NT2/D1 (cell line): Measurements from ENCODE around the gene WNT1.

Experiments
- DNase-seq: peaks from one replicate; pipeline ENCODE4 v3.0.0-alpha.2; 2011; ENCODE audit warnings: low read depth, low spot score
- H3K27me3 ChIP-seq: 2 replicates; pipeline ENCODE4 v1.6.0; 2011; ENCODE audit warnings: mild to moderate bottlenecking; ENCODE audit not compliant: insufficient read length, insufficient read depth
- H3K36me3 ChIP-seq: 2 replicates; pipeline ENCODE4 v1.6.1; 2011; ENCODE audit warnings: mild to moderate bottlenecking, low read length, mixed read lengths; ENCODE audit not compliant: insufficient read depth, insufficient read length
- H3K4me1 ChIP-seq: 2 replicates; pipeline ENCODE4 v1.5.1; 2011; ENCODE audit not compliant: insufficient read depth, insufficient read length
- H3K4me3 ChIP-seq: 2 replicates; pipeline ENCODE4 v1.5.1; 2011; ENCODE audit warnings: low read depth; ENCODE audit not compliant: insufficient read length
- H3K9ac ChIP-seq: 2 replicates; pipeline ENCODE4 v1.6.0; 2011; ENCODE audit warnings: low read depth; ENCODE audit not compliant: insufficient read length
- H3K9me3 ChIP-seq: 2 replicates; pipeline ENCODE4 v1.5.1; 2011; ENCODE audit warnings: mild to moderate bottlenecking, low read length; ENCODE audit not compliant: insufficient read depth
- SUZ12 ChIP-seq: IDR thresholded peaks from 2 replicates; pipeline ENCODE4 v1.6.1; 2011; ENCODE audit not compliant: insufficient read length, insufficient read depth; ENCODE audit errors: extremely low read depth
- YY1 ChIP-seq: IDR thresholded peaks from 2 replicates; pipeline ENCODE4 v1.6.1; 2011; ENCODE audit not compliant: insufficient read length, insufficient read depth
- ZNF274 ChIP-seq: IDR thresholded peaks from 2 replicates; pipeline ENCODE4 v1.6.1; 2011; ENCODE audit warnings: mild to moderate bottlenecking, low read depth, low read length

The WNT1 gene

DNA sequence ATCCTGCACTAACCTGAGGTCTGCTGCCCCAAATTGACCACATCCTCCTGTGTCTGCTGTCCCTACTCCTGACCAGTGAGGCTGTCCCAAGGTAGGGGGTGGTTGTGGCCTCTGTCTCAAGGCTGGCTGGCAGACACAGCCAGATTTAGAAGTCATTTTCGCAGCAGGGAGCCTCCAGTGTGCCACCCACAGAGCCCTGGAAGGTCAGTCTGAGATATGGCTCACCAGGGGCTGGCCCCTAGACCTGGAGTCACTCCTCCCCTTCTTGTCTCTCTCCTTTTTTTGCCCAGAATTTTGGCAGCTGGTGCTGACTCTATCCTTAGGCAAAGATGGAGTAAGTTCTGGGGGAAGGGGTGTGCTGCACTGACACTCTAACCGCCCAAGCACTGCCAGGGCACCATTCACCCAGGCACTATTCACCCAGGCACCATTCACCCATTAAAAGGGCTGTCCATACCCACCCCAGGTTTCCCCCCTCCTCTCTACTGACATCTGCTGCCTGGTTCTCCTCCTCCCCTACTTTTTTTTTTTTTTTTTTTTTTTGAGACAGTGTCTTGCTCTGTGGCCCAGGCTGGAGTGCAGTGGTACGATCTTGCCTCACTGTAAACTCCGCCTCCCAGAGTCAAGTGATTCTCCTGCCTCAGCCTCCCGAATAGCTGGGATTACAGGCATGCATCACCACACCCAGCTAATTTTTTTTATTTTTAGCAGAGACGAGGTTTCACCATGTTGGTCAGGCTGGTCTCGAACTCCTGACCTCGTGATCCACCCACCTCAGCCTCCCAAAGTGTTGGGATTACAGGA, 13.3 kb downstream of the WNT1 start:
- Histone ChIP-seq H3K4me3 (no peak overlapping the region), H3K9ac (no peak overlapping the region), H3K9me3 (no peaks in the 10 kb centered on the region), H3K27me3 (peaks cover 24% of the 10 kb centered on the region), H3K36me3 (no peaks in the 10 kb centered on the region), H3K4me1 (peaks cover 11% of the 10 kb centered on the region)
- TF ChIP-seq YY1 = no peak
- TF ChIP-seq ZNF274 = no peak
- no peak for DNase-seq

DNA sequence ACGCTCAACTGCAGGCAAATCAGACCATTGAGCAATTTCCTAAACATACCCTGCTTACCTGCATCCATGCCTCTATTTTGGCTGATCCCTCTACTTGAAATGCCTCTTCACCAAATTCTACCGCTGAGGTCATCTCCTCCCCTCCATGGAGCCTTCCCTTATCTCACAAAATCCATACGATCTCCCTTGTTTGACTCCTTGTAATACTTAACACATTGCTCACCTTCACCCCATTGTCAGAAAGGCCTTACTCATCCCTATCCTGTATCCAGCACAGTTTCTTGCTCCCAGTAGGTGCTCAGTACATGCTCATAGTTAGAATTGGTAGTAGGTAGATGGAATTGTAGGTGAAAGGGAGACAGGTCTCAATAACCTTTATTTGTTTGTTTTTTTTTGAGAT, 15.7 kb downstream of the WNT1 start:
- no peak overlapping the region for H3K4me3 ChIP-seq
- DNase-seq = no peak
- peaks cover 36% of the 10 kb centered on the region for H3K27me3 ChIP-seq
- TF ChIP-seq YY1 (no peak), ZNF274 (no peak), SUZ12 (no peak)
- H3K4me1 ChIP-seq = peaks cover 14% of the 10 kb centered on the region
- no peaks in the 10 kb centered on the region for H3K36me3 ChIP-seq
- no peak overlapping the region for H3K9ac ChIP-seq
- no peaks in the 10 kb centered on the region for H3K9me3 ChIP-seq

DNA sequence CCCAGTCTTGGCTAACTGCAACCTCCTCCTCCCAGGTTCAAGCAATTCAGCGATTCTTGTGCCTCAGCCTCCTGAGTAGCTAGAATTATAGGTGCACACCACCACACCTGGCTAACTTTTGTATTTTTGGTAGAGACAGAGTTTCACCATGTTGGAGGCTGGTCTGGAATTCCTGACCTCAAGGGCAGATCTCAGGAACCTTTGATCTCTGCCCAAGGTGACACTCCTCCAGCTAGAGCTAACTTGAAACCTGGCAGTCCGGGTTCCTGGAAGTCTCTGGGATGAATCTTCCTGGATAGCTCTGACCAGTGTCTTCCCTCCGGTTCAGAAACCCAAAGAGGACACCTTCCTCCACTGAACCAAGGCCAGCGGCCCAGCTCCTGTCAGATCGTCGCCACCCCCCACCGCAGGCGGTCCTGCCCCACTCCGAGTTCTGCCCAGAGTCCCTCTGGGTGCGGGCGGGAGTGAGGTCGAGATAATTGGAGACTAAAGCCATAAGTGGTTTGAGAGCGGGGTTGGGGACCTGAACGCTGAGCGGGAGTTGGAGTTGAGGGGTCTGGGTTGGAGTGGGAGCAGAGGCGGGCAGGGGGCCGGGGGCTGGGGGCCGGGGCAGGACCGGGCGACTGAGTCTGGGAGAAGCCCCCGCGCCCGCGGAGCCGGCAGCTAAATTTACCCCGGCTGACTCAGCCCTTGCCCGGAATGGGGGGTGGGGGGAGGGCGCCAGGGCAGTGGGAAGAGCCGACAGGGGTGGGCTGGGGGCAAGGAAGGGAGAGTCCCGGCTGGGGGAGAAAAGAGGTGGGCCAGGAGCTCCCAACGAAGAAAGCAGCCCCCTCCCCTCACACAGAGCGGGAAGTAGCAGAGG, 16.3 kb downstream of the WNT1 start:
- TF ChIP-seq SUZ12 = no peak
- TF ChIP-seq ZNF274 = no peak
- no peak for TF ChIP-seq YY1
- no peaks in the 10 kb centered on the region for H3K36me3 ChIP-seq
- H3K27me3 ChIP-seq = peaks cover 41% of the 10 kb centered on the region
- no peak overlapping the region for H3K9ac ChIP-seq
- H3K4me3 ChIP-seq = no peak overlapping the region
- no peak for DNase-seq
- H3K4me1 ChIP-seq = peaks cover 14% of the 10 kb centered on the region
- no peaks in the 10 kb centered on the region for H3K9me3 ChIP-seq

DNA sequence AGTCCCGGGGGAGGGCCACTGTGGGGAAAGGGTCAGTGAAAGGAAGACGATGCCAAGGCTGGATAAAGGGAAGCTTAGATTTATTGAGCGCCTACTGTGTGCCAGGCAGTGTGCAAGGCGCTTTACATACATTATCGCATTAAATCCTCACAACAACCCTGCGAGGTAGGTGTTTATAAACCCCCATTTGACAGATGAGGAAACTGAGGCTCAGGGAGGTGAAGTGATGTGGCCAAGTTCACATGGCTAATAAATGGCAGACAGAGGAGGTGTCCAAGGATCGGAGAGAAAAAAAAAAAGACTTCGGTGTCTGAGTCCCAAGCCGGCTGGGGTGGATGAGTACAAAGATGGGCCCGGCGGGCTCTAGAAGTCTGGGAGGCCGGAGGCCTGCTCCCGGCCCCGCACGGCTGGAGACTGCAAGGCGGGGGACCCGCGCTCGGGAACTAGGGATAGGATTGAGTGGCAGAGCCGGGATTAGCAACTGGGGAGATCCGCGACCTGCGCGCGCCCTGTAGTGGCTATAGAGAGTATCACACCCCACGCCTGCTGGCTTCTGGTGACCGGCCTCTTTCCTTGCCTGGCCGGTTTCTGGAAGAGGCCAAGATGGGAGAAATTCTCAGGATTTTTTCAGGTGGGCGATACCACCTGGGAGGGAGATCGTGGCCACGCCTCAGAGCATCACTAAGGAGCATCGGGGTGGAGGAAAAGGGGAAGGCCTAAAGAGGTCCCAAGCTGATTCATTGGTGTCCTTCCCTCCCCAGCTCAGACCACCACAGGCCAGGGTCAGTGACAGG, 17.2 kb downstream of the WNT1 start:
- Histone ChIP-seq H3K36me3 (peaks cover 1% of the 10 kb centered on the region), H3K27me3 (peaks cover 49% of the 10 kb centered on the region), H3K4me3 (no peak overlapping the region), H3K9ac (peak overlapping the region; percentile 12), H3K4me1 (peaks cover 19% of the 10 kb centered on the region), H3K9me3 (no peaks in the 10 kb centered on the region)
- TF ChIP-seq YY1 (no peak), SUZ12 (no peak), ZNF274 (no peak)
- peak; percentile 76 for DNase-seq

DNA sequence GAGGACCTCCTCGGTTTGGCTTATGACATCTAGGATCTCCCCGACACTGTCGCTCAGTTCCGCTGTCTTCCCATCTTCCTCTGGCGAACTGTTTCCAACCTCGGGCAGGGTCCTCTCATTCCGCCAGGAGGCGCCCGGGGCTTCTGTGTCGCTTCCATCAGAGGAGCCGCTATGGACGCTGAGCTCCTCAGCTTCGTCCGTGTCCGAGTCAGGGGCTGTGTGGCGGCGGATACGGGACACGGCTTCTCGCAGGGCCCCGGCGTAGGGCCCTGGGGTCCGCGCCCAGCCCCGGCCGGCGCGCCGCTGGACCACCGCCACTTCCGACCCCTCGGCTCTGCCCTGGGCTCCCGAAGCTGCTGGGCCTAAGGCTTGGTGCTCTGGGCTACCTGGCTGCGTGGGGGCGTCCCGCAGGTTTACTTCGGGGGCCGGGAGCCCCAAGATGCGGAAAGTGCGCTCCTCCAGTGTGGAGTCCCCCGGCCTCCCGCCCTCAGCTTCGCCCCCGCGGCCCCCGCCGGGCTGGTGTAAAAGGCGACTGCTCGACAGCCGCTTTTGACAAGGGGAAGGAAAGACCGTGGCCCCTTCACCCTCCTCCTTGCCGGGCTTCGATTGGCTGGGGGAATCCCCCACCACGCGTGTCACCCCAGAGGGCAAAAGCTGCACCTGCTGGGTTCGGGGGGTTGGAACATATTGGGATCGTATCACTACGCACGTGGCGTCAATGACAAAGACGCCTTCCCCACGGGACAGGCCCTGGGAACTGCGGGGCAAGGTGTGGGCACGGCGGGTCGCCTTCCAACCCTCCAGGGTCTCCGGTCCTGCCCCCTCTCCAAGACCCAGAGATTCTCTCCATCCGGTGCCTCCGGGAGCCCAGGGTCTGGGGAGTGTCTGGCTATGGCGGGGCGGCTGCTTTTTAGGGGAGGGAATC, 18.9 kb downstream of the WNT1 start:
- H3K9ac ChIP-seq = peak overlapping the region; percentile 74
- peaks cover 58% of the 10 kb centered on the region for H3K27me3 ChIP-seq
- no peaks in the 10 kb centered on the region for H3K9me3 ChIP-seq
- peaks cover 12% of the 10 kb centered on the region for H3K4me1 ChIP-seq
- TF ChIP-seq SUZ12 (peak; percentile 75), YY1 (no peak), ZNF274 (no peak)
- peak overlapping the region; percentile 71 for H3K4me3 ChIP-seq
- peak; percentile 58 for DNase-seq
- peaks cover 14% of the 10 kb centered on the region for H3K36me3 ChIP-seq

DNA sequence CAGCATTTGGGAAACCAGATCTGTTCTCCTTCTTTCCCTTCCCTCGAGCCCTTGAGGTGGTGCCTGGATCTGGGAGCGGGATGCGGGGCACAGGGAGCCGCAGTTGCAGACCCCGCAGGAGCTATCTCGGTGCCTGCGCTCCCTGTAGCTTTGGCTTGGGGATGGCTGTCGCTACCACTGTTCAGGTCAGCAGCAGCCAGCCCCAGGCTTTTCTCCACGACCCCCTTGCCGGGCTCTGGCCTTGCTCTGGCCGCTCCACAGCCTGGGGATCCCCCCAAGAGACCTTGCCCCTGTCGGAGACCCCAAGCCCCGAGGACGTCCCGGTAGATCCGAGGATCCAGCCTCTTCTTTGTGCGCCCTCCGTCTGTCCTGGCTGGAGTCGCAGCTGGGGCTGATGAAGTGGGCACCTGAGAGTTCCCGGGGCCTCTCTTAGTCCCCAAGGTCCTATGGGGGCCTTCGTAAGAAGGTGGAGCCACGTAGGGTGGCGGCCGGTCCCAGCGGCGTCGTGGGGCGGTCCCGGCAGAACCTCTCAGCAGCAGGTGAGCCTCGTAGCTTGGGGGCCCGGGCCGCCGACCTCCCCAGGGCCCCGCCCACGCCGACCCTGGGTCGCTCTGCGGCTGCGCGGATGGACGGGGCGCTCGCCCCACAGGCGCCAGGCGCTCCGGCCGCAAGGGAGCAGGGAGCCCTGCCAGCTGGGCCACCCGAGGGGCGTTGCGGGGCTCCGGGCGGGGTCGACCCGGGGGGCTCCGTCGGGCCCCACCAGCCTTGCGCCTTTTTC, 19.8 kb downstream of the WNT1 start:
- Histone ChIP-seq H3K36me3 (peaks cover 20% of the 10 kb centered on the region), H3K9ac (peak overlapping the region; percentile 75), H3K27me3 (peaks cover 58% of the 10 kb centered on the region), H3K4me1 (peaks cover 12% of the 10 kb centered on the region), H3K9me3 (no peaks in the 10 kb centered on the region), H3K4me3 (peak overlapping the region; percentile 71)
- no peak for TF ChIP-seq ZNF274
- TF ChIP-seq YY1 = no peak
- no peak for DNase-seq
